A549 (cell line): ENCODE measurements around the gene CRYGN. TPM values are rescaled to one million over a fixed set of nuclear protein-coding genes. Genes with fewer than 3 reads are reported as not detected.

Experiments
- ATAC-seq, 2 experiments: fragments of 200-7000 bp in 1 of 2; fragments of >200 bp in 1 of 2; cut with Nextera tagmentation in 1 of 2; cut with Tn5 transposase in 1 of 2; 3 replicates each; pipeline versions ENCODE4 v1.8.0 to v1.9.1; 2018 to 2020; ENCODE audit warnings: mild to moderate bottlenecking in 1 of 2, moderate library complexity in 1 of 2
- CTCF ChIA-PET: fragments of 300-600 bp; sonication (Branson Sonifier 250); formaldehyde crosslinking; extraction: SDS; loops from one replicate; lab custom pipeline; 2021; ENCODE audit warnings: antibody characterized with exemption, inconsistent platforms; lab: Yijun Ruan, JAX
- POLR2A ChIA-PET: fragments of 350-600 bp; formaldehyde crosslinking; extraction: SDS; loops from one replicate; lab custom pipeline; 2021; ENCODE audit warnings: antibody characterized with exemption, inconsistent platforms; lab: Yijun Ruan, JAX
- DNase-seq, 2 experiments: peaks; one replicate each; pipeline versions ENCODE4 v3.0.0 to v3.0.0-alpha.2; 2011 to 2016; ENCODE audit warnings: low read depth in 1 of 2, low spot score in 1 of 2
- FAIRE-seq: peaks from 2 replicates; lab custom pipeline; 2011; peaks lifted over from hg19 to GRCh38; lab: Jason Lieb, UNC
- H3K27ac ChIP-seq, 2 experiments: fragments of >200 bp; sonication (Bioruptor Twin); formaldehyde crosslinking; 3 replicates each; pipeline ENCODE4 v1.5.1; 2016 to 2017
- H3K4me1 ChIP-seq: fragments of >200 bp; sonication (Bioruptor Twin); formaldehyde crosslinking; 3 replicates; pipeline ENCODE4 v1.6.1; 2016
- H3K4me2 ChIP-seq: fragments of >200 bp; sonication (Bioruptor Twin); formaldehyde crosslinking; 3 replicates; pipeline ENCODE4 v1.6.1; 2016
- H3K4me3 ChIP-seq: fragments of >200 bp; sonication (Bioruptor Twin); formaldehyde crosslinking; 3 replicates; pipeline ENCODE4 v1.5.1; 2016
- H3K9me3 ChIP-seq: fragments of >200 bp; sonication (Bioruptor Twin); formaldehyde crosslinking; 3 replicates; pipeline ENCODE4 v1.6.1; 2016
- ATOH8 ChIP-seq: fragments of 250-450 bp; sonication (Bioruptor Pico); IDR thresholded peaks from 2 replicates; pipeline ENCODE4 v1.5.0; 2020; ENCODE audit warnings: low read depth, mild to moderate bottlenecking, moderate library complexity
- BHLHE40 ChIP-seq: IDR thresholded peaks from 2 replicates; pipeline ENCODE4 v1.6.1; 2012; ENCODE audit warnings: low read depth, low read length, inconsistent platforms
- CBX2 ChIP-seq: fragments of 200-600 bp; sonication (generic); IDR thresholded peaks from 2 replicates; pipeline ENCODE4 v1.6.1; 2016; ENCODE audit warnings: low read depth, mild to moderate bottlenecking, borderline replicate concordance
- CBX8 ChIP-seq: fragments of 200-600 bp; sonication (generic); IDR thresholded peaks from 2 replicates; pipeline ENCODE4 v1.6.1; 2016
- CHD2 ChIP-seq: fragments of 150-350 bp; IDR thresholded peaks from 2 replicates; pipeline ENCODE4 v1.6.1; 2014; ENCODE audit warnings: low read length; ENCODE audit not compliant: partially characterized antibody
- CHD4 ChIP-seq: fragments of 200-600 bp; sonication (generic); IDR thresholded peaks from 2 replicates; pipeline ENCODE4 v1.6.1; 2016; ENCODE audit warnings: antibody characterized with exemption, mild to moderate bottlenecking, borderline replicate concordance
- E2F6 ChIP-seq: IDR thresholded peaks from 2 replicates; pipeline ENCODE4 v1.6.1; 2012; ENCODE audit warnings: low read depth, borderline replicate concordance
- EHF ChIP-seq: fragments of 250-450 bp; sonication (Bioruptor Pico); IDR thresholded peaks from 2 replicates; pipeline ENCODE4 v1.5.0; 2020; ENCODE audit warnings: mild to moderate bottlenecking
- ELK1 ChIP-seq: fragments of 150-350 bp; IDR thresholded peaks from 2 replicates; pipeline ENCODE4 v1.6.1; 2014; ENCODE audit warnings: low read depth, mild to moderate bottlenecking, low read length
- ESRRA ChIP-seq: fragments of 150-350 bp; IDR thresholded peaks from 2 replicates; pipeline ENCODE4 v1.6.1; 2014; ENCODE audit warnings: mild to moderate bottlenecking, low read length, borderline replicate concordance
- FOSB ChIP-seq: fragments of 250-450 bp; sonication (Bioruptor Pico); IDR thresholded peaks from 2 replicates; pipeline ENCODE4 v1.5.0; 2020; ENCODE audit warnings: mild to moderate bottlenecking, moderate library complexity
- FOSL2 ChIP-seq, 2 experiments: fragments of 450-650 bp in 1 of 2; fragments of >200 bp in 1 of 2; sonication (Bioruptor Twin) in 1 of 2; formaldehyde crosslinking; IDR thresholded peaks; 2 replicates each; pipeline versions ENCODE4 v1.5.0 to v1.6.1; 2016 to 2020; ENCODE audit warnings: mild to moderate bottlenecking in 1 of 2, moderate library complexity in 1 of 2
- GATA3 ChIP-seq: IDR thresholded peaks from 2 replicates; pipeline ENCODE4 v1.6.1; 2012; ENCODE audit warnings: borderline replicate concordance
- HES2 ChIP-seq: fragments of >200 bp; sonication (Bioruptor Twin); formaldehyde crosslinking; IDR thresholded peaks from 2 replicates; pipeline ENCODE4 v1.6.1; 2016
- HEYL ChIP-seq: fragments of 250-450 bp; sonication (Bioruptor Pico); IDR thresholded peaks from 2 replicates; pipeline ENCODE4 v1.8.0; 2021; ENCODE audit warnings: mild to moderate bottlenecking, moderate library complexity
- HOXB13 ChIP-seq: fragments of 250-450 bp; sonication (Bioruptor Pico); IDR thresholded peaks from 2 replicates; pipeline ENCODE4 v1.5.0; 2020; ENCODE audit warnings: low read depth, mild to moderate bottlenecking, moderate library complexity
- HOXB5 ChIP-seq: fragments of 250-450 bp; sonication (Bioruptor Pico); IDR thresholded peaks from 2 replicates; pipeline ENCODE4 v1.5.0; 2020; ENCODE audit warnings: mild to moderate bottlenecking, moderate library complexity
- JUNB ChIP-seq: fragments of >200 bp; sonication (Bioruptor Twin); formaldehyde crosslinking; IDR thresholded peaks from 2 replicates; pipeline ENCODE4 v1.6.1; 2016
- MAFK ChIP-seq: fragments of 450-650 bp; IDR thresholded peaks from 2 replicates; pipeline ENCODE4 v1.6.1; 2014; ENCODE audit not compliant: partially characterized antibody
- MAZ ChIP-seq: fragments of 150-350 bp; IDR thresholded peaks from 2 replicates; pipeline ENCODE4 v1.6.1; 2014; ENCODE audit warnings: antibody characterized with exemption, low read depth, low read length, borderline replicate concordance
- POLR2A ChIP-seq: IDR thresholded peaks from 2 replicates; pipeline ENCODE4 v1.6.1; 2012; ENCODE audit warnings: mild to moderate bottlenecking, low read length
- POLR2AphosphoS2 ChIP-seq: conservative IDR thresholded peaks from 2 replicates; pipeline ENCODE4 v1.6.1; 2012; ENCODE audit warnings: low read length, improper control_type of control experiment, inconsistent platforms
- RCOR1 ChIP-seq: fragments of 150-350 bp; IDR thresholded peaks from 2 replicates; pipeline ENCODE4 v1.6.1; 2014; ENCODE audit warnings: antibody characterized with exemption, low read length, low read depth
- RFX5 ChIP-seq: fragments of 450-650 bp; IDR thresholded peaks from 2 replicates; pipeline ENCODE4 v1.7.1; 2014; ENCODE audit warnings: antibody characterized with exemption, mild to moderate bottlenecking, moderate library complexity
- RNF2 ChIP-seq: fragments of 200-600 bp; sonication (generic); IDR thresholded peaks from 2 replicates; pipeline ENCODE4 v1.6.1; 2016; ENCODE audit warnings: low read depth, mild to moderate bottlenecking, antibody characterized with exemption, moderate library complexity, borderline replicate concordance
- SMC3 ChIP-seq: fragments of >200 bp; sonication (Bioruptor Twin); formaldehyde crosslinking; IDR thresholded peaks from 3 replicates; pipeline ENCODE4 v1.6.1; 2018; ENCODE audit warnings: inconsistent platforms
- TFCP2L1 ChIP-seq: fragments of 250-450 bp; sonication (Bioruptor Pico); IDR thresholded peaks from 2 replicates; pipeline ENCODE4 v1.5.0; 2021; ENCODE audit warnings: mild to moderate bottlenecking
- TP53 ChIP-seq: fragments of 250-450 bp; sonication (Bioruptor Pico); IDR thresholded peaks from 2 replicates; pipeline ENCODE4 v1.5.0; 2021; ENCODE audit warnings: mild to moderate bottlenecking, moderate library complexity
- ZC3H11A ChIP-seq: fragments of 450-650 bp; IDR thresholded peaks from 2 replicates; pipeline ENCODE4 v1.6.1; 2014; ENCODE audit warnings: antibody characterized with exemption, mild to moderate bottlenecking
- ZFP36 ChIP-seq: fragments of 450-650 bp; IDR thresholded peaks from 2 replicates; pipeline ENCODE4 v1.6.1; 2014; ENCODE audit warnings: borderline replicate concordance; ENCODE audit not compliant: partially characterized antibody
- WGBS: methylation state at CpG from one replicate; pipeline ENCODE4 v1.1.6; 2017; ENCODE audit errors: missing lambda C conversion rate; 5-methylcytosine and 5-hydroxymethylcytosine counted together
- polyA plus RNA-seq, 4 experiments: library from polyadenylated mRNA; depleted of rRNA in 3 of 4; stranded (reverse); fragments of >200 nt; fragmentation: RNase III in 1 of 4; extraction: RNeasy Plus Mini Kit Qiagen cat#74134 plus additional on column Dnase treatment in 1 of 4; gene quantifications; 2 replicates in 3 of 4; 3 replicates in 1 of 4; pipeline ENCODE4 v1.2.3, GENCODE V29; 2011 to 2017

The CRYGN gene
- polyA plus RNA-seq, 2 of the 4 experiments (the other 2 are of a cell fraction), result not detected

- Histone ChIP-seq H3K4me1 (peaks cover 20% of the 10 kb centered on the region), H3K4me3 (no peak overlapping the region), H3K9me3 (peaks cover 37% of the 10 kb centered on the region), H3K4me2 (no peak overlapping the region), H3K27ac (no peak overlapping the region)
- FAIRE-seq (no peak), ATAC-seq (no peak), DNase-seq (no peak)
- ChIA-PET POLR2A (no interaction called here), CTCF (interaction anchor here (2.0 kb wide), 1 partner anchor 28 kb away, joined by 8 read pairs; no protein-coding TSS in a partner anchor)
- 26% methylated on average over 5 of the region's 5 CpGs for WGBS
- TF ChIP-seq POLR2AphosphoS2, result no peak
- TF ChIP-seq HES2, result no peak
- TF ChIP-seq ESRRA, result no peak
- TF ChIP-seq SMC3, result no peak
- no peak for TF ChIP-seq ZFP36
- TF ChIP-seq HOXB5 (CRISPR knock-in tag), result no peak
- no peak for TF ChIP-seq FOSB
- no peak for TF ChIP-seq ATOH8
- TF ChIP-seq RNF2, result no peak
- TF ChIP-seq ZC3H11A, result no peak
- TF ChIP-seq MAFK, result no peak
- no peak for TF ChIP-seq JUNB
- TF ChIP-seq GATA3, result no peak
- TF ChIP-seq CBX8, result no peak
- TF ChIP-seq E2F6, result no peak
- TF ChIP-seq HOXB13 (CRISPR knock-in tag), result no peak
- no peak for TF ChIP-seq TP53 (CRISPR knock-in tag)
- TF ChIP-seq FOSL2 (IDR thresholded peaks at IDR 0.05), result no peak
- no peak for TF ChIP-seq FOSL2 (CRISPR knock-in tag; IDR thresholded peaks at IDR 0.05)
Observed at GRCh38 chr7:151420144-151420543, 19.8 kb downstream of the CRYGN start.

- Histone ChIP-seq H3K4me2 (peak overlapping the region; percentile 23; the same call in 1 of the 3 replicates), H3K9me3 (peaks cover 30% of the 10 kb centered on the region), H3K27ac (peak overlapping the region; percentile 36 to 57; a peak in 4 of 6 replicates), H3K4me1 (peaks cover 18% of the 10 kb centered on the region)
- FAIRE-seq (no peak), DNase-seq (no peak)
- POLR2A ChIA-PET, result no interaction called here
- 57% methylated on average over 11 of the region's 11 CpGs for WGBS
- no peak for TF ChIP-seq CBX2
- TF ChIP-seq HEYL, result no peak
- TF ChIP-seq RNF2, result no peak
- no peak for TF ChIP-seq CHD2
- no peak for TF ChIP-seq RCOR1
- TF ChIP-seq MAZ, result no peak
- TF ChIP-seq POLR2AphosphoS2, result no peak
- TF ChIP-seq ESRRA, result no peak
- TF ChIP-seq EHF, result no peak
- no peak for TF ChIP-seq HOXB13 (CRISPR knock-in tag)
- no peak for TF ChIP-seq TFCP2L1 (CRISPR knock-in tag)
- no peak for TF ChIP-seq ELK1
- TF ChIP-seq CHD4, result no peak
- TF ChIP-seq RFX5, result no peak
- no peak for TF ChIP-seq ATOH8
- TF ChIP-seq POLR2A, result no peak
- TF ChIP-seq BHLHE40, result no peak
- TF ChIP-seq, all 56 proteins: peak for 0
- ATAC-seq, result peak; percentile 31 to 46; a peak in 3 of 6 replicates
- CTCF ChIA-PET, result interaction anchor here (0.9 to 2.2 kb wide), 2 partner anchors 9 to 31 kb away, joined by 4 to 10 read pairs; no protein-coding TSS in a partner anchor
- H3K4me3 ChIP-seq, result no peak overlapping the region
Observed at GRCh38 chr7:151416941-151417315, 23.0 kb downstream of the CRYGN start.
